Measurements from ENCODE around the gene SLTM.

The SLTM gene

DNA sequence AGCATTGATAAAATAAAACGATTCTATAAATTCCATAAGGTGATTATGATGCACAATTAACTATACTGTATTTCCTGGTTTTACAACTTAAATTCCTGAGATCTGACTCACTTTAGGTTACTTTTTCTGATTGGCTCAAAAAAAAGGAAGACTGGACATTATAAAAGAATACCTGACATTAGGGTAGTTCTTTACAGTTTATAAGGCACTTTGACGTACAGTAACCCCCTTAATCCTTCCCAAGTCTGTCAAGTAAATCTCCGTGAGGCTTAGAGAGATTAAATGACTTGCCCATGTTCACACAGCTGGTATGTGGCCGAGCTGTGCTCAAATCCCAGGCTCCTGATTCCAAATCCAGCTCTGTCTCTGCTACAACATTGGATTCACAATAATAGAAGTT, 1.0 kb upstream of the SLTM start:
- H3K36me3 ChIP-seq (ENCODE audit: insufficient read depth, low read length), result peaks cover 6% of the 10 kb centered on the region
- H3K9me3 ChIP-seq (ENCODE audit: low read depth, low read length), result no peaks in the 10 kb centered on the region
- DNase-seq (ENCODE audit: low read depth, low spot score), result no peak
- H3K4me3 ChIP-seq, result peak overlapping the region; percentile 97; the same call in 1 of the 2 replicates
- no peak overlapping the region for H3K27ac ChIP-seq
- H3K9ac ChIP-seq (ENCODE audit: insufficient read length), result no peak overlapping the region
- TF ChIP-seq EZH2 (IDR thresholded peaks at IDR 0.05) (no peak), FOXP2 (optimal IDR thresholded peaks at IDR 0.05; ENCODE audit: control extremely low read depth, extremely low read length, insufficient read depth) (no peak), POLR2AphosphoS5 (IDR thresholded peaks at IDR 0.05; ENCODE audit: borderline replicate concordance, low read depth, low read length) (no peak)

DNA sequence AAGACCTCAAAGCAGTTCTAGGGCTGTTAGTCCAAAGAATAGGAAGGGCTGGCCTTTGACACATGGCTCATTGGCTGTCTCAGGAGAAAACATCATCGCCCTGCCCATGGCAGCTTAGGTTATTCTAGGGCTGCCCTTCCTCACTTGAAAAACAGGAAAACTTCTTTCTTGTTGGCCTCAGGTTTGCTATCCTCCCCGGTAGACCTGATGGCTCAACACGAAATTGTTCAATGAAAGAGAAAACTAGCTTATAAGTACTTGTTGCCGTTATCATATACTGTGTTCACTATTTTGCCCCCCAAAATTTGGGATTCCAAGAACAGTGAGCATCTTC, 602 bp upstream of the SLTM start:
- TF ChIP-seq EZH2 (IDR thresholded peaks at IDR 0.05) (no peak), FOXP2 (optimal IDR thresholded peaks at IDR 0.05; ENCODE audit: control extremely low read depth, extremely low read length, insufficient read depth) (no peak), POLR2AphosphoS5 (IDR thresholded peaks at IDR 0.05; ENCODE audit: borderline replicate concordance, low read depth, low read length) (no peak)
- H3K9ac ChIP-seq (ENCODE audit: insufficient read length), result peak overlapping the region; percentile 92
- no peak for DNase-seq (ENCODE audit: low read depth, low spot score)
- H3K36me3 ChIP-seq (ENCODE audit: insufficient read depth, low read length), result peaks cover 8% of the 10 kb centered on the region
- H3K4me3 ChIP-seq, result peak overlapping the region; percentile 97
- peak overlapping the region; percentile 84; the same call in 1 of the 2 replicates for H3K27ac ChIP-seq
- H3K9me3 ChIP-seq (ENCODE audit: low read depth, low read length), result no peaks in the 10 kb centered on the region

DNA sequence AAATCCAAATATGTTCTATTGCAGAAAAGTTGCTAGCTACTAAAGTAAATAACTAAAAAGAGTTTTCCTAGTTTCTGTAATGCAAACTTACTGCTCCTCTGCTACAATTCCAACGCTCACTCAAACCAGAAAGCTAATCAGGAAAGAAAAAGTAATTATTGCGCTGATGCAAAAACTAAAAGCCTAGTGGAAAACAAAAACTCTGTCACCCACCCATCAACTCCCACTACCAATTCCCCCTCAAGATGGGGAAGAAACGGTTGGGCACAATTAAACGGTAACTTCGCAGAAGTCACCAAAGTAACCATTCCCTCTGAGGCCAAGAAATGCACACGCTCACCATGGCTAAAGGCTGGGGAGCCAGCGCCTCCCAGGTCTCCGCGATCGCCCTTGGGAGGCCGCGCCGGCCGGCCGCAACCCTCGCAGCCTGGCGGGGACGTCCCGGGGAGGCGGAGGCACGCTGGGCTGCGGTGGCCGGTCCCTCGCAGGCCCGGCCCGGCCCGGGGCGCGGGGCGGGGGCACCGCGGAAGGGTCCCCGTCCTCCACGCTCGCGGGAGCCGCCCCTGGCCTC, 684 bp downstream of the SLTM start:
- DNase-seq (ENCODE audit: low read depth, low spot score), result no peak
- Histone ChIP-seq H3K4me3 (peak overlapping the region; percentile 97), H3K9ac (ENCODE audit: insufficient read length) (peak overlapping the region; percentile 99), H3K9me3 (ENCODE audit: low read depth, low read length) (no peaks in the 10 kb centered on the region), H3K36me3 (ENCODE audit: insufficient read depth, low read length) (peaks cover 21% of the 10 kb centered on the region), H3K27ac (peak overlapping the region; percentile 88)
- TF ChIP-seq EZH2 (IDR thresholded peaks at IDR 0.05) (no peak), FOXP2 (optimal IDR thresholded peaks at IDR 0.05; ENCODE audit: control extremely low read depth, extremely low read length, insufficient read depth) (no peak), POLR2AphosphoS5 (IDR thresholded peaks at IDR 0.05; ENCODE audit: borderline replicate concordance, low read depth, low read length) (no peak)

- no peak for TF ChIP-seq EZH2 (IDR thresholded peaks at IDR 0.05)
- TF ChIP-seq FOXP2 (optimal IDR thresholded peaks at IDR 0.05; ENCODE audit: control extremely low read depth, extremely low read length, insufficient read depth), result no peak
- TF ChIP-seq POLR2AphosphoS5 (IDR thresholded peaks at IDR 0.05; ENCODE audit: borderline replicate concordance, low read depth, low read length), result no peak
- H3K36me3 ChIP-seq (ENCODE audit: insufficient read depth, low read length), result peaks cover 28% of the 10 kb centered on the region
- H3K9me3 ChIP-seq (ENCODE audit: low read depth, low read length), result no peaks in the 10 kb centered on the region
- peak overlapping the region; percentile 99 for H3K9ac ChIP-seq (ENCODE audit: insufficient read length)
- no peak for DNase-seq (ENCODE audit: low read depth, low spot score)
- H3K27ac ChIP-seq, result peak overlapping the region; percentile 88
- H3K4me3 ChIP-seq, result peak overlapping the region; percentile 97
Observed at GRCh38 chr15:58931987-58932588, 1.4 kb downstream of the SLTM start.

DNA sequence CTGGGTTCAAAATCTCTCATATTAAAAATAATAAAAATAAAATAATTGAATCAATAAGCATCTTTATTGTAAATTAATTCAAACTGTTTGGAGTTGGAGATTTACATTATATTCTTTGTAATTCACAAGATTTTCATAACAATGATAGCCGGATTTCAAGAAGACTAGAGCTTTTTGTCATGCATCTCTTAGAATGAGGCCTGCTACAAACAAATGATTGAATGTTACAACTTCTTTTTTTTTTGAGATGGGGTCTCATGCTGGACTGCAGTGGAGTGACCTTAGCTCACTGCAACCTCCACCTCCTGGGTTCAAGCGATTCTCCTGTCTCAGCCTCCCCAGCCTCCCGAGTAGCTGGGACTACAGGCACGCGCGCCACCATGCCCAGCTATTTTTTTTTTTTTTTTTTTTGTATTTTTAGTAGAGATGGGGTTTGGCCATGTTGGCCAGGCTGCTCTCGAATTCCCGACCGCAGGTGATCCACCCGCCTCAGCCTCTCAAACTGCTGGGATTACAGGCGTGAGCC, 3.5 kb downstream of the SLTM start:
- H3K9ac ChIP-seq (ENCODE audit: insufficient read length), result no peak overlapping the region
- no peaks in the 10 kb centered on the region for H3K9me3 ChIP-seq (ENCODE audit: low read depth, low read length)
- no peak for TF ChIP-seq EZH2 (IDR thresholded peaks at IDR 0.05)
- no peak for TF ChIP-seq POLR2AphosphoS5 (IDR thresholded peaks at IDR 0.05; ENCODE audit: borderline replicate concordance, low read depth, low read length)
- TF ChIP-seq FOXP2 (optimal IDR thresholded peaks at IDR 0.05; ENCODE audit: control extremely low read depth, extremely low read length, insufficient read depth), result no peak

DNA sequence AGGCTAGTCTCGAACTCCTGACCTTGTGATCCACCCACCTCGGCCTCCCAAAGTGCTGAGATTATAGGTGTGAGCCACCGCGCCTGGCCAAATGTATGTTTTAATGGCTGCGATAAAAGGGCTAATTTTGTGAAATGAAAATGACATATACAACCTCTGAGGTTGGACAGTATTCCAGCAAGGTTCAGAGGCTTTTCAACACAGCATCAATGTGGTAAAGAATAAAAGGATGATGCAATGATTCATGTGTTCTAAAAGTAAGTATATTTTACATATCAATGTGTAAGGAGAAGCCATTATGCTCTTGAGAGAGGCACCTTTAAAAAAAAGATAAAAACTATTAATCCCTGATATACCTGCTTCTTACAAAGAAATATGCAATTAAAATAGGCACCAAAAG, 6.7 kb downstream of the SLTM start:
- peaks cover 60% of the 10 kb centered on the region for H3K36me3 ChIP-seq (ENCODE audit: insufficient read depth, low read length)
- DNase-seq (ENCODE audit: low read depth, low spot score), result no peak
- TF ChIP-seq FOXP2 (optimal IDR thresholded peaks at IDR 0.05; ENCODE audit: control extremely low read depth, extremely low read length, insufficient read depth) (no peak), POLR2AphosphoS5 (IDR thresholded peaks at IDR 0.05; ENCODE audit: borderline replicate concordance, low read depth, low read length) (no peak)
- no peaks in the 10 kb centered on the region for H3K9me3 ChIP-seq (ENCODE audit: low read depth, low read length)
- H3K27ac ChIP-seq, result no peak overlapping the region
- H3K4me3 ChIP-seq, result no peak overlapping the region
- no peak overlapping the region for H3K9ac ChIP-seq (ENCODE audit: insufficient read length)

More for the DNA sequence above, 3.5 kb downstream of the SLTM start:
- Histone ChIP-seq H3K27ac (no peak overlapping the region), H3K4me3 (no peak overlapping the region), H3K36me3 (ENCODE audit: insufficient read depth, low read length) (peaks cover 49% of the 10 kb centered on the region)
- no peak for DNase-seq (ENCODE audit: low read depth, low spot score)

GRCh38 chr15:58924327-58924726, 9.2 kb downstream of the SLTM start:
- TF ChIP-seq POLR2AphosphoS5 (IDR thresholded peaks at IDR 0.05; ENCODE audit: borderline replicate concordance, low read depth, low read length) (no peak), FOXP2 (optimal IDR thresholded peaks at IDR 0.05; ENCODE audit: control extremely low read depth, extremely low read length, insufficient read depth) (no peak), EZH2 (IDR thresholded peaks at IDR 0.05) (no peak)
- Histone ChIP-seq H3K27ac (peak overlapping the region; percentile 49; the same call in 1 of the 2 replicates), H3K9me3 (ENCODE audit: low read depth, low read length) (no peaks in the 10 kb centered on the region), H3K36me3 (ENCODE audit: insufficient read depth, low read length) (peaks cover 67% of the 10 kb centered on the region), H3K4me3 (no peak overlapping the region), H3K9ac (ENCODE audit: insufficient read length) (no peak overlapping the region)
- no peak for DNase-seq (ENCODE audit: low read depth, low spot score)

DNA sequence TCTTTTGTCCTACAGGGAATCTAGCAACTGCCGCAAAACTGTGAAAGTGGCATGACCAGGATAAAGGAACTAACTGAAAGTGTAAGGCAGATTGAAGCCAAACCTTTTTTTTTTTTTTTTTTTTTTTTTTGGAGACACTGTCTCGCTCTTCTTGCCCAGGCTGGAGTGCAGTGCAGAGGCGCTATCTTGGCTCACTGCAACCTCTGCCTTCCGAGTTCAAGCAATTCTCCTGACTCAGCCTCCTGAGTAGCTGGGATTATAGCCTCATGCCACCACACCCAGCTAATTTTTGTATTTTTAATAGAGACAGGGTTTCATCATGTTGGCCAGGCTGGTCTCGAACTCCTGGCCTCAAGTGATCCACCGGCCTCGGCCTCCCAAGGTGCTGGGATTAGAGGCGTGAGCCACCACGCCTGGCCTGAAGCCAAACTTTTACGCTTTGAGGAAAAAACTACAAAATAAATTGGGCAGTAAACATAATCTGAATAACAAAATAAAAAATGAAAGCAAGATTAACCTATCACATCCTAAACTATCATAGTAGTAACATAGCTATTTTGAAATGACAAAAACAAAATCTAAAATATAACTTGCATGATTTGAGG, 9.7 kb downstream of the SLTM start:
- H3K9me3 ChIP-seq (ENCODE audit: low read depth, low read length), result no peaks in the 10 kb centered on the region
- peaks cover 63% of the 10 kb centered on the region for H3K36me3 ChIP-seq (ENCODE audit: insufficient read depth, low read length)
- DNase-seq (ENCODE audit: low read depth, low spot score), result no peak
- no peak overlapping the region for H3K9ac ChIP-seq (ENCODE audit: insufficient read length)
- no peak overlapping the region for H3K4me3 ChIP-seq
- no peak overlapping the region for H3K27ac ChIP-seq
- TF ChIP-seq POLR2AphosphoS5 (IDR thresholded peaks at IDR 0.05; ENCODE audit: borderline replicate concordance, low read depth, low read length) (no peak), EZH2 (IDR thresholded peaks at IDR 0.05) (no peak), FOXP2 (optimal IDR thresholded peaks at IDR 0.05; ENCODE audit: control extremely low read depth, extremely low read length, insufficient read depth) (no peak)
